GM19193 (cell line): Measurements from ENCODE around the gene RRH.

Experiments
- POLR2A ChIP-seq: IDR thresholded peaks from 4 replicates; pipeline ENCODE4 v1.6.1; 2011; ENCODE audit not compliant: insufficient read depth, insufficient read length; ENCODE audit errors: extremely low read depth

The RRH gene

GRCh38 chr4:109818268-109818667, 9.5 kb upstream of the RRH start:
- TF ChIP-seq POLR2A = no peak

GRCh38 chr4:109820563-109820962, 7.2 kb upstream of the RRH start:
- TF ChIP-seq POLR2A = no peak

- TF ChIP-seq POLR2A = no peak
Measured at GRCh38 chr4:109821185-109821584, 6.6 kb upstream of the RRH start.

- no peak for TF ChIP-seq POLR2A
Measured at GRCh38 chr4:109826719-109827118, 1.1 kb upstream of the RRH start.

- TF ChIP-seq POLR2A = no peak
Measured at GRCh38 chr4:109833756-109834155, 6.0 kb downstream of the RRH start.

- no peak for TF ChIP-seq POLR2A
Measured at GRCh38 chr4:109836985-109837384, 9.2 kb downstream of the RRH start.

- no peak for TF ChIP-seq POLR2A
Measured at GRCh38 chr4:109846395-109847098, 18.8 kb downstream of the RRH start.

- no peak for TF ChIP-seq POLR2A
Measured at GRCh38 chr4:109847896-109848442, 20.2 kb downstream of the RRH start, which contains the start of gene LRIT3. Gene LRIT3, plus strand, starts transcription at chr4:109848107. Its CDS starts 95 bp downstream, at chr4:109848202.

GRCh38 chr4:109848501-109848900, 20.7 kb downstream of the RRH start:
- TF ChIP-seq POLR2A = no peak

- TF ChIP-seq POLR2A = no peak
Measured at GRCh38 chr4:109850601-109851000, 22.8 kb downstream of the RRH start.

- TF ChIP-seq POLR2A = no peak
Measured at GRCh38 chr4:109861271-109861670, 33.5 kb downstream of the RRH start.

- no peak for TF ChIP-seq POLR2A
Measured at GRCh38 chr4:109861916-109862511, 34.2 kb downstream of the RRH start.

- TF ChIP-seq POLR2A = no peak
Measured at GRCh38 chr4:109864134-109864533, 36.4 kb downstream of the RRH start.

- TF ChIP-seq POLR2A = no peak
Measured at GRCh38 chr4:109870061-109870460, 42.3 kb downstream of the RRH start.

- no peak for TF ChIP-seq POLR2A
Measured at GRCh38 chr4:109872065-109872464, 44.3 kb downstream of the RRH start.
